ENCODE data around the gene POMT2.

POMT2 gene

DNA sequence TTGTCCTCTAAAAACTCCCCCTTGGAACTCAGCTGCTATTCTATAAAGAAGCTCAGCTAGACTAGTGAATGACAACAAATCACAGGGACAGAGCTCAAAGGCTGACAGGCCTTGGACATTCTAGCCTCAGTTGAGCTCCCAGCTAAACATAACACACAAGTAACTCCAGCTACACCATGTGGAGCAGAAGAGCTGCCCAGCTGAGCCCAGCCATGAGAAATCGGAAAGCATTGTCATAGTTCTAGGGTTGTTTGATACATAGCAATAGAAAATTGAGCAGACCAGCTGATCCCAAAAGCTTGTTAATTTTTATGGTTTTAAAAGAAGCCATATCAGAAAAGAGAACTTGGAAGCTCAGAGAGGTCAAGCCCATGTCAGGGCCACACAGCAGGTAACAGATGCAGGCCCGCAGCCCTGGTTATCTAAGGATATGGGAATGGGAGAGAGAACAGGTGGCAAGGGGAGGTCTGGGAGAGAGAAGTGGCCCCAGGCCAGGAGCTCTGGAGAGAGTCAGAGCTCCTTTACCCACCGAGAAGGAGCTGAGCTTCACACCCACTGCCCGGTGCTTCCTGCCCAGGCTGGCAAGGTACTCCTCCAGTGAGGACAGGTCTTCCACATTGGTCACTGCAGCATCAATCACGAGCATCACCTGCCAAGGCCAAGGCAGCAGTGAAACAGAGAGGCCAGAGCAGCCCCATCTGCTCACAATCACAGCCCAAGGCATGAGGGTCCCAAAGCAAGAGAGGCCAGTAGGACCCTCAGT is 52.6 kb downstream of the POMT2 start:
- DNase-seq (ENCODE audit: low spot score) = no peak

DNA sequence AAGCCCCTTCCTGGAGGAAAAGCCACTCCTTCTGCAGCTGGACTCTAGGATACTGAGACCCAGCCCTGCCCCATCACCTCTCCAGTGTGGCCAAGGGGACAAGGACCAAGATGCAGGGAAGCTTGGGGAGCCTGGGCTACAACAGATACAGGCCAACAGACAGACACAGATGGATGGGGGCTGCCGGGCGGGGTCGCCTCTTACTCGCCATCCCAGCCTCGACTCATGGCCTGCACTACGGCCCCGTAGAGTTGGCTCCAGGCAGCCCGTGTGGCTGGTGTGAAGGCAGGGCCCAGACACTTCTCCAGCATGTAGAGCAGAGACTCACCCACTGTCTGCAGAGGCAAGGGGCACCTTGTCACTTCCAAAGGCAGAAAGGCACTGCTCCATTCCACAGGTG is 54.3 kb downstream of the POMT2 start:
- no peak for DNase-seq (ENCODE audit: low spot score)

DNA sequence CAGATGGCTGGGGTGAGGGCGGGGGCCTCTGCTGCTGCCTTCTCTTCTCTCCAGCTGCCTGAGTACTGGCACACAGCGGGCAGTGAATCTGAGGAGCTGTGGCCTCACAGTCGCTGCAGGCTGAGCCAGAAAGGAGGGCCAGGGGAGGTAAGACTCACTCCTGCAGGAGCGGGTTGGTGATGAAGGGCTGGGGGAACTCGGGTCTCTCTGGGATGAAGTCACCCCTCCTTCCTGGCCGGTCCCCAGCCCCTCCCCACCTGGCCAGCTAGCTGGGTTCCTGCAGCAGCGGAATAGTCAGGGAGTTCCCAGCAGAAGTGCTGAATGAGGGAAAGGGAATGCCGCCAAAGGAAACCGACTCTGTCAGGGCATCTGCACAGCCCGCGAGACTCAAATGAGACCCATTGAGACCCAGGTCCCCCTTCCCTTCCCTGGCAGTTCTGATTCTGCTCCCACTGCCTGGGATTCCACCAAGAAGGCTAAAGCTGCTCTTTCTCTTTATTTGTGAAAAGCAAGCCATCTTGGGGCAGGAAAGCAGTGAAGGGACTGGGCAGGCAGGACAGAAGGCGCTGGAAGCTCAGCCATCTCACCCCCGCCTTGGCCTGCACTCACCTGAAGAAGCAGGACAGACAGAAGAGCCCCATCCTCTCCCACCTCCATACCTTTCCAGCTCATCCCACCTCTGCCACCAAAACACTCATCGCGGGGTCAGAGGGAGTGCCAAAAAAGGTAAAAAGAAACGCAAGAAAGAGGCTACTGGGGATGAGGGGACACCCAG is 54.9 kb downstream of the POMT2 start:
- no peak for DNase-seq (ENCODE audit: low spot score)

DNA sequence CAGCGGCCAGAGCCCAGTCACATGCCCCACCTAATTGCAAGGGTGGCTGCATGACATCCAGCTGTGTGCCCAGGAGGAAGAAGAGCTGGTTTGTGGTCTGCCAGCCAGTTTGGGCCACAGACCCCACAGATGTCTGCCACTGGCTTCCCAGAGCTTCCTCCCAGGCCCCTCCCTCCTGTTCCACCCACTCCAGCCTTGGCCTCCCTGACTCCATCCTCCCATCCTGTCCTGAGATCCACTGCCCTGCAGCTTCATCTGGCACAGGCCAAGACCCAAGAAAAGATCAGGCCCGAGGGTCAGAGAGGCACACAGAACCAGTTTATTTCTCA is 55.5 kb downstream of the POMT2 start:
- DNase-seq (ENCODE audit: low spot score) = no peak

DNA sequence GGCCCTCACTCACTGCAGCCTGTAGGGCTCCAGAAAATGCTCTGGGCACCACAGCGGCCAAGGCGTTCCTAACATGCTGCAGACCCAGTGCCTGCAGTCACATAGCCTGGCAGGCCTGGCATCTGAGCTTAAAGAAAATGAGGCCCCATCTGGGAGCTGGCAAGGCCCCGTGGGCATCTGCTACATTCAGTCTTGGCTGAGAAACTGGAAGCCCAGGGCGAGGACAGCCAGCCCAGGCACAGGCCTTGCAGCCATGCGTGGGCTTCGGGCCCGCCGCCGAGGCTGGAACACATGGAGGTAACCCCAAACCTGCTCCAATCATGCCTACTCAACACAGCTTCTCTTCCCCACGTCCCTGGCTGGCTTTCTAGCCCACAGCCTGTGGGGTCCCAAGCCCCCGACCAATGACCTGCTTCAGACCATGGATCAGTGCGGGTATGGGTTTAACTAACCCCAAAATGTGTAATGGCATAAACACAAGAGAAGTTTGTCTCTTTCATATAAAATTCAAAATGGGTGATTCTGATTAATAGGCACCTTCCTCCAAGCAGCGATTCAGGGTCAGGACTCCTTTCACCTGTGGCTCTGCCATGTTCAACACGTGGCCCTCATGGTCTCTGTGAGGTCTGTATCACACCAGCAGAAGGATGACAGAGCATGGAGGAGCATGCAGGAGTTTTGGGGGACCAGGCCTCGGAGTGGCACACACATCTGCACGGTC is 56.1 kb downstream of the POMT2 start:
- no peak for DNase-seq (ENCODE audit: low spot score)

DNA sequence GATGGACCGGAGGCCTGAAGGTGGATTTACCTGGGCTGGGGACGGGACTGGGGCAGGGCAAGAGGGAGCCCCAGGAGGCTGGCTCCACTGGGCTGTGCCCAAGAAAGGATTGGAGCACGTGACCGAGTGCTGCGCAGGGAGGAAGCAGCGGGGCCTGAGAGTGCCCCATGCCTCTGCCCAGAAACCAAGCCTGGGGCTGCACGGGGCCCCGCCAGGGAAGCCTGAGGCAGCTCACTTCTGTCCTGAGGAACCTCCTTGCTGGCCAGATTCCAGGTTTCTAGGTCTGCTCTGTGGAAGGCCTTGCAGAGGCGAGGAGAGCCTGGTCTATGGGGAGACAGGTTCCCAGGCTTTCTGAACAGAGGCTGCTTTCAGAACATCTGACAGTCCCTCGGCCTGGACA is 60.1 kb downstream of the POMT2 start:
- no peak for DNase-seq (ENCODE audit: low spot score)

DNA sequence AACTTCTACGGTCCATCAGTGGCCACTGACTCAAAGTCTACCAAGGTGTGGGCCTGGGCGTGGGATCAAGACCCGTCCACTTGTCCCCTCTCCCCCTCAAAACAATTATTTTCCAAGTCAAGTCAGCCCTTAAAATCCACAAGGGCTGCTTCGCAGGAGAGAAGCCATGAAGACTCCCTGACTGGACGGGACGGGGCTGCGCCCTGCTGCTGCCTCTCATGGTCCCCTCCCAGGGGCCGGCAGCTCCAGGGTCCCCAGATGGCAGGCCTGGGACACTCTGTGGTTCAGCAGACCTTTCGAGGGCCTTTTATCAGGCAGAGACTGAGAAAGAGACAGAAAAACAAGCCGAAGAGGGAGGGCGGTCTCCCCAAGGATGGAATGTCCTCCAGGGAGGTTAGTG is 60.5 kb downstream of the POMT2 start:
- no peak for DNase-seq (ENCODE audit: low spot score)

DNA sequence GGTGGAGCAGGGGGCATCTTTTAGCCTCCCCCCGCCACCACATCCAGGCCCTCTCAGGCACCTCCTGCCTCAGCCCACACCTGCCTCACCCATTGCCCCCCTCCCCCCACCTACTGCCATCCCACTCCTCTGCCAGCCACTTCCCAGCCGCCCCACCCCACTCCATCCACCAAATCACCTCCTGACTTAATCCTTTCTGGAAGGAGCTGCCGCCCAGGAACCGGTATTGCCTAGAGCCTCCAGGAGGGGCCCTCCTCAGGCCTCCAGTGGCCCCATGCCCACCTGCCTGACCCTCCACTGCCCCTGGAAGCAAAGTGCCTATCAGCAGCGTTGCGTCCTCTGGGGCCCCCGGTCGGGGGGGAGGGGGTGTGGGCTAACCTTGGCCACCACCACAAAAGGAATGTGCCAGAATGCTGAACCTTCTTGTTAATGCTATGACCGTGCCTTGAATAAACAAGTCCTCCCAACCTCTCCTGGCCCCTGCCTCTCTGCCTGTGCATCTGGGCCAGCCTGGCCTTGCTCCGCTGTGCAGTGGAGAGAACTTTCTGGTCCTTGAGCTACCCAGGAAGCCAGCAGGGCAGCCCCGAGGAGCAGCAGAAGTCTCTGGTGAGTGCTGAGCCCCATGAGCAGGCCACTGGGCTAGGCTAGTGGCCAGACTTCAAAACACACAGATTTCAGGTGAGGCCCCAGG is 61.5 kb downstream of the POMT2 start:
- no peak for DNase-seq (ENCODE audit: low spot score)

DNA sequence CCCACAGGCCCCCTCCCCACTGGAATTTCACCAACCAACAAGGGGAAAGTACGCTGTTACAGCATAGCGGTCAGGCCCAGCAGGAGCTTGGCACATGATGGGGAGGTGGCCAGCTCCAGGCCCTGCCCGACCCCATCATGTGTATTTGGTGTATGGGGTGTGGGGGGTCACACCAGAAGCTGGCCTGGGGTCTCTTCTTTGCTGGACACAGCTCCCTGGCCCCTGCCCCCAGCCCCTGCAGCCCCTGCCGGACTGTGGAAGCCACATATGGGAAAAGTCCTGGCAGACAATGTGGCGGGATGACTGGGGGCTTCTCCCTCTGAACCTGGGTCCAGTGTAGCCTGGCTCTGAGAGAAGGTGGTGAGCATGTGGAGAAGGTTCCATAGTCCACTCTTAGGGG is 62.1 kb downstream of the POMT2 start:
- DNase-seq (ENCODE audit: low spot score) = no peak

DNA sequence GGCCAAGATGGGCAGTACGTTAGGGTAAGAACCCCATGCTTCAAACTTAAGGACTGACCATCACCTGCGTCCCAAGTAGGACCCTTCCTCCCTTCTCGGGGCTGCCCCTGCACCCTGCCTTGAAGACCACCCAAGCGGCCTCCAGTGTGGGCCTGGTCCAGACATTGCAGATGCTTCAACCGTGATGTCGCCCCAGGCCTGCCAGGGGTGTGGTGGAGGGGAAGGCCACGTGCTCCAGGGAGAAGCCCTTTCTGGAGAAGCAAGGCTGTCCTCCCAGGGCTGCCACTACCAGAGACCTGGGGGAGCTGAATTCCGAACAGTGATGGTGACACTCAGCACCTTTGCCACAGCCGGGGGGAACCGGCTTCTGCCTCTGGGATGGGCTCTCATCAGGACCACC is 63.0 kb downstream of the POMT2 start:
- no peak for DNase-seq (ENCODE audit: low spot score)

DNA sequence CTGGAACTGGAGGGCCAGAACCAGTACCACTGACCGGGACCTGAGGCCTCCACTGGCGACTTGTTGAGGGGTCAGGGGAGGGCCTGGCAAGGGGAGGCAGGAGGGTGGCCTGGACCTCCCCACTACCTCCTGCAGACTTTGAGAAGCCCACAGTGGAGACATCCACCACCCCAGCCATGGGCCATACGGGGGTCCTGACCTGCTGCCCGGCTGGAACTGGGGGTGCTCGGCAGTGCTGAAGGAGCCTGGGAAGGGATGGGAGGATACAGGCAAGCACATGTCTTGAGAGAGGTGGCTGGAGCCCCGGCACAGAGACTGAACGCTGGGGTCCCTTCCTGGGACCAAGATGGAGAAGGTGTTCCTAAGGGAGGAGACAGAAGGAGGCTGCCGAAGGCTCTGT is 64.0 kb downstream of the POMT2 start:
- DNase-seq (ENCODE audit: low spot score) = no peak

DNA sequence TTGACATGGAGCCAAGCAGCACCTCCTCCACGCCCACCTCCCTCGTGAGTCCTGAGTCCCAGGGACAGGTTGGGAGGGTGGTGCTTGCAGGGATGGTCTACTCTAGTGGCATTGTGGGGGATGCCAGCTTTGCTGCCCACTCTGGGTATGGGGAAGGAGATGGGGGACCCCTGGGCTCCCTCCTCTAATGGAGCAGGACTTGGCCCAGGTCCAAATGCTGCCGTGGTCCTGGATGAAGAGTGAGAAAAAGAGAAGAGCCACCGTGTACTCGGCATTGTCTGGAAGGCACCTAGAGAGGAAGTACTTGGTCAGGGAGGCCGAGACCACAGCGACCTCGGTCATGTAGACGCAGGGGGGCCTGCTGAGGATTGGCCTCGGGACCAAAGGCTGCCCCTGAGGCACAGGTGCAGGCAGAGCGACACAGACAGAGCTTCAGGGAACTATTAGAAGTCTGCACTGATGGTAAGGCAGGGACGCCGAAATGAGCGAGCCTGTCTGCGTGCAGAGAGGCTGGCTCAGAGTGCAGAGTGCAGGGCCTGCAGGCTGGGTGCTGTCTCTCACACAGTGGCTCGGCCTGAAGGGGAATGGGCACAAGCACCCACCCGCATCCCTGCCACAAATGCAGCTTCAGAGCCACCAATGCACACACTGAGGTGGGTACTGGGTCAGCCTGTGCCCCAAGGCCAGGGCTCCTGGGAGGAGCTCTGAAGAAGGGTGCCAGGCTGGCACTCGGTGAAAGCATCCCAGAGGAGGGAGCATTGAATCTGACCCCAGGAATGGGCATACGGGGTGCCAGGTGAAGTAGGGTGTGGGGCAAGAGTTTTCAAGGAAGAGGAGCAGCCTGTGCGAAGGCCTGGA is 67.1 kb downstream of the POMT2 start:
- no peak for DNase-seq (ENCODE audit: low spot score)

DNA sequence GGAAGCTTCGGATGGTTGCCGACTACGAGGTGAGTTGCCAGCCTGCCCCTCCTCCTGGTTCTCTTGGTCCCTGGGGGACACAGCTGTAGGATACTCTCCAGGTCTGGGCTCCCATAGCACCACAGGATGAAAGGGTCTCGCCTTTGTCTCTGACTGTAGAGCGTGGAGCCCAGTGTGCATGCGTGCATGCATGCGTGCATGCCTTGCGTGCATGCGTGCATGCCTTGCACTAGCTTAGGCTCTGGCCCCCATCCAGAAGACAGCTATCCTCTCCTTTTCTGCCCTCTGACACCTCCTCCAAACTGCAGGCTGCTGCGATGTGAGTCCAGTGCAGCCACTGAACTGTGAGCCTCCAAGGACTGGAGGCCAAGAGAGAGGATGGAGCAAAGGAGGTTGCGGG is 68.8 kb downstream of the POMT2 start:
- DNase-seq (ENCODE audit: low spot score) = no peak

DNA sequence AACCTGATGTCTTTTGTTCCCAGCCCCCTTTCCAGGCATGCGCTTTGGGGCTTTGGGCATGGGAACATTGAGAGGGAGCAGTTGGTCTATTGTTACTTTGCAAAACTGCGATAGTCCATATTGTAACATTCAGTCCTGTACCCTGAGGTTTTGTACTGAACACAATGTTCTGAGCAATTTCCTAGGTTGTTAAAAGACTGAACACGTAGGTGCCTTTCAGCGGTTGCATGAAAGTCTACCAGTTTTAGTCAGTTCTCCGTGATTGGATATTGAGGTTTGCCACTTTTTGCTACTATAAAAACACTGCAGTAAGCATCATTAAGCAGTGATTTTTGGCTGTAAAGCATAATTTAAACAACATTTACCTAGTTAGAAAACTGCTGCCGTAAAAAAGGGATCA is 69.8 kb downstream of the POMT2 start:
- DNase-seq (ENCODE audit: low spot score) = no peak

DNA sequence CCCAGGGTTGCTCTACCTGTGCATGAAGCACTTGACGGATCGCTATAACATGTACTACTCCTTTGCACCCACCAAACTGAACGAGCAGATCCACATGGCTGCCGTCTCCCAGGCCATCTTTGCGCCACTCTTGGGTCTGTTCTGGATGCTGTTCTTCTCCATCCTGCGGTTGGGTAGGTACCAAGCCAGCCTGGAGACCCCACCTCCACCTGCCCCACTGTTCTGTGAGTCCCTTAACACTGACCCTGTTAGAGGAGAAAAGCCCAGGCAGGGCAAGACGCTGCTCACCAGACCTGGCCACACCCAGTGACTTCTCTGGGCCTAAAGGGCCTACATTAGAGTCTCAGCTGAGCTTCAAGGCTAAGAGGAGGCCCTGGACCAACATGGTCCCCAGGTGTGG is 71.4 kb downstream of the POMT2 start:
- DNase-seq (ENCODE audit: low spot score) = no peak

DNA sequence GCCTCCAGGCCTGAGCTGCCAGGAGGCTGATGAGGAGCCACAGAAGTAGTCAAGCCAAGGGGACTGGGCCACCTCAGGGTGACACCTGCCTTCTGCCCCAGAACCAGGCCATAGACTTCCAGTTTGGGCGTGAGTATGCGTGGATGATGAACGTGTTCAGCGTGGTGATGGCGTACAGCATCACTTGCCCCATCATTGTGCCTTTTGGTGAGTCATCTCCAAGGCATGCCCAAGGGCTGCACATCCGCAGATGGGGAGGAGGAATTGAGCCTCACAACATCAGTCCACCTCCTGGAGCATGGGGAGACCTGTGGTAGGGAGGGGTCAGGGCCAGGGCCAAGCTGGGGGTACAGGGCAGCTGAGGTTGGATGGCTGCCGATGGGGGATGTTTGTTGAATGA is 72.0 kb downstream of the POMT2 start:
- no peak for DNase-seq (ENCODE audit: low spot score)

DNA sequence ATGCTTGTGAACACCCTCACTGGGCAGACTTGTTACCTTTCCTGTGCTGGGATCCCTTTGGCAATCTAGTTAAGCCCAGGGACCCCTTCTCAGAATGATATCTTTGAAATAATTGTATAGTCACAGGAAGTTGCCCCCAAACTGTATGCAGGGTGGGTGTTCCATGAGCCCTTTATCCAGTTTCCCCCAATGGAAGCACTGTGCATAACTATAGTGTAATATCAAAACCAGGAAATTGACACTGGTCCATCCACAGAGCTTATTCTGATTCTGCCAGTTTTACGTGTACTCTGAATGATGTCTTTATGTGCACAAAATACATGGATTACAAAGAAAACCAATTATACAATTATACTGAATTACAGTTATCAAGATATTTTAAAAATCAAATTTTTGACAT is 73.9 kb downstream of the POMT2 start:
- DNase-seq (ENCODE audit: low spot score) = no peak

DNA sequence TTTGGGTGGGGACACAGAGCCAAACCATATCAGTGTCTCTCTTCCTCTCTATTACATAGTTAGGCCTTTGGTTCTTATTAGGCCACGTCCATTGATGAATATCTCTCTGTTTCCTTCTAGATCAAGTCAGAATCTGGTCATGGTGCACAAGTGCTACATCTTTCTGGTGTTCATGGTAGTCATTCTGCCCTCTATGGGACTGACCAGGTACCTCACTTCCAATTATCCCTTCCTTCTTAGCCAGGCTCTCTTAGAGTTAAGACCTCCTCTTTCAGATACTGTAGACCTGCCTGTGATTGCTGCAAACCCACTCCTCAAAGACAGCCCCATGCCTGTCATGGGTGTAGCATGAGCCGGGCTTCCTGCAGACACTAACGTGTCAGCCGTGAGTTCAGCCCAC is 74.9 kb downstream of the POMT2 start:
- no peak for DNase-seq (ENCODE audit: low spot score)

DNA sequence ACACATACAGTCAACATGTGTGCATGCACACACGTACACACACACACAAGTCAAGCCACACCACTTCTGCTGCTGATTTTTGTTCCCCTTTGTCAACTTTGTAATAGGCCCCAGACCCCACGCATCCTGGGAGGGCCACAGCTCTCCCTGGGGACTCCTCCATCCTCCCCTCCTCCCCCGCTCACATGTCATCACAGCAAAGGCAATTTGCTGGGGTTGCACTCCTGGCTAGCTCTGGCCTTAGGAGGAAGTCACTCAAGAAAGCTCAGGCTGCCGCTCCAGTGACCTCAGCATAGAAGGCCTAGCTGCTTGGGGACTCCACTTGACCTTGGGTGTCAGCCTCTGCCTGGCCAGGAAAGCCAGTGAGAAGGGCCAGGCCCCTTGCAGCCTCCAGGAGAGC is 76.8 kb downstream of the POMT2 start:
- no peak for DNase-seq (ENCODE audit: low spot score)

DNA sequence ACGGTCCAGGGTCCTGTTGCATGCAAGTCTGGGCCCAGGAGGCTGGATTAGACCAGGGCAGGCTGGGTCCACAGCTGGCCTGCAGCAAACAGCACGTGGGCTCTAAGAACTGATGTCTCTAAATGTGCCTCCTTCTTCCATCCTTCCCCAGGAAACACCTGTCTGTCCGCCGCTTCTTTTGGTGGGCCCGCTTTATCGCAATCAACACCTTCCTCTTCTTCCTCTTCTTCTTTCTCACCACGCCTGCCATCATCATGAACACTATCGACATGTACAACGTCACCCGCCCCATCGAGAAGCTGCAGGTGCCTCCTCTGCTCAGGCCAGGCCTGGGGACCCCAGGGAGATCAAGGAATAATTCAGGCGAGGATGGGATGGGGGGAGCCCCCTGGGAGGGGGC is 77.9 kb downstream of the POMT2 start:
- no peak for DNase-seq (ENCODE audit: low spot score)

DNA sequence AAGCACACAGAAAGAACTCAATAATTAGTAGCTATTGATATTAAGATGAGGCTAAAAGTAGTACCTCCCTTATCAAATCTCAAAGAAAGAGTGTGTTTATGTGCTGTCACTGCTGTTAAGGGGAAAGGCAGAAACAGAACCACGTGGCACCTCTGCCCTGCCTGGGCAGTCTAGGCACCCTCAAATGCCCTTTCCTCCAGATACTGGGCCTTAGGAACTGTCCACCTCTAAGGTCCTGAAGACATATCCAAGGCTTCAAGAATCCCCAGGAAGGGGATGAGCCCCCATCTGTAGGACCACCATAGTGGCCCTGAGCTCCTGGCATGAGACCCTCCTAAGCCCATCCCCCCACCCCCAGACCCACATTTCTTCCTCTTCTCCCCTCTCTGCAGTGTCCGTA is 78.7 kb downstream of the POMT2 start:
- no peak for DNase-seq (ENCODE audit: low spot score)

Measured in CD4-positive, alpha-beta T cell treated with Interleukin-2 at 100 ng/mL for 4 hours (primary cell).